GM19397 (cell line): Measurements from ENCODE around the gene ZDHHC18.

Experiments
- ATAC-seq: cut with Tn5 transposase; IDR thresholded peaks from one replicate; pipeline ENCODE4 v1.9.1; 2021; ENCODE audit warnings: mild to moderate bottlenecking, moderate library complexity; ENCODE audit not compliant: unreplicated experiment

ZDHHC18 gene

GRCh38 chr1:26826261-26827105 is at the start of gene ZDHHC18:
Gene ZDHHC18, plus strand, starts transcription at chr1:26826688. Its CDS starts 117 bp downstream, at chr1:26826805.
- peak; percentile 75 for ATAC-seq

DNA sequence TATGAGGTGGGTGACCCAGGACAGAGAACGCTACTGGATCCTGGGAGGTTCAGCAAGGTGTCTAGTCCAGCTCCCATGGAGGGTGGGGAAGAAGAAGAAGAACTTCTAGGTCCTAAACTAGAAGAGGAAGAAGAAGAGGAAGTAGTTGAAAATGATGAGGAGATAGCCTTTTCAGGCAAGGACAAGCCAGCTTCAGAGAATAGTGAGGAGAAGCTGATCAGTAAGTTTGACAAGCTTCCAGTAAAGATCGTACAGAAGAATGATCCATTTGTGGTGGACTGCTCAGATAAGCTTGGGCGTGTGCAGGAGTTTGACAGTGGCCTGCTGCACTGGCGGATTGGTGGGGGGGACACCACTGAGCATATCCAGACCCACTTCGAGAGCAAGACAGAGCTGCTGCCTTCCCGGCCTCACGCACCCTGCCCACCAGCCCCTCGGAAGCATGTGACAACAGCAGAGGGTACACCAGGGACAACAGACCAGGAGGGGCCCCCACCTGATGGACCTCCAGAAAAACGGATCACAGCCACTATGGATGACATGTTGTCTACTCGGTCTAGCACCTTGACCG is 47.3 kb upstream of the ZDHHC18 start:
- no peak for ATAC-seq

DNA sequence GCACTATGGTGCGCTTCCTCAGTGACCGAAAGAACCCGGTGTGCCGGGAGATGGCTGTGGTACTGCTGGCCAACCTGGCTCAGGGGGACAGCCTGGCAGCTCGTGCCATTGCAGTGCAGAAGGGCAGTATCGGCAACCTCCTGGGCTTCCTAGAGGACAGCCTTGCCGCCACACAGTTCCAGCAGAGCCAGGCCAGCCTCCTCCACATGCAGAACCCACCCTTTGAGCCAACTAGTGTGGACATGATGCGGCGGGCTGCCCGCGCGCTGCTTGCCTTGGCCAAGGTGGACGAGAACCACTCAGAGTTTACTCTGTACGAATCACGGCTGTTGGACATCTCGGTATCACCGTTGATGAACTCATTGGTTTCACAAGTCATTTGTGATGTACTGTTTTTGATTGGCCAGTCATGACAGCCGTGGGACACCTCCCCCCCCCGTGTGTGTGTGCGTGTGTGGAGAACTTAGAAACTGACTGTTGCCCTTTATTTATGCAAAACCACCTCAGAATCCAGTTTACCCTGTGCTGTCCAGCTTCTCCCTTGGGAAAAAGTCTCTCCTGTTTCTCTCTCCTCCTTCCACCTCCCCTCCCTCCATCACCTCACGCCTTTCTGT is 46.0 kb upstream of the ZDHHC18 start:
- ATAC-seq: no peak

DNA sequence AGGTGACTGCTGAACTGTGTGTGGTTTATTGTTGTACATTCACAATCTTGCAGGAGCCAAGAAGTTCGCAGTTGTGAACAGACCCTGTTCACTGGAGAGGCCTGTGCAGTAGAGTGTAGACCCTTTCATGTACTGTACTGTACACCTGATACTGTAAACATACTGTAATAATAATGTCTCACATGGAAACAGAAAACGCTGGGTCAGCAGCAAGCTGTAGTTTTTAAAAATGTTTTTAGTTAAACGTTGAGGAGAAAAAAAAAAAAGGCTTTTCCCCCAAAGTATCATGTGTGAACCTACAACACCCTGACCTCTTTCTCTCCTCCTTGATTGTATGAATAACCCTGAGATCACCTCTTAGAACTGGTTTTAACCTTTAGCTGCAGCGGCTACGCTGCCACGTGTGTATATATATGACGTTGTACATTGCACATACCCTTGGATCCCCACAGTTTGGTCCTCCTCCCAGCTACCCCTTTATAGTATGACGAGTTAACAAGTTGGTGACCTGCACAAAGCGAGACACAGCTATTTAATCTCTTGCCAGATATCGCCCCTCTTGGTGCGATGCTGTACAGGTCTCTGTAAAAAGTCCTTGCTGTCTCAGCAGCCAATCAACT is 45.2 kb upstream of the ZDHHC18 start:
- ATAC-seq: no peak

DNA sequence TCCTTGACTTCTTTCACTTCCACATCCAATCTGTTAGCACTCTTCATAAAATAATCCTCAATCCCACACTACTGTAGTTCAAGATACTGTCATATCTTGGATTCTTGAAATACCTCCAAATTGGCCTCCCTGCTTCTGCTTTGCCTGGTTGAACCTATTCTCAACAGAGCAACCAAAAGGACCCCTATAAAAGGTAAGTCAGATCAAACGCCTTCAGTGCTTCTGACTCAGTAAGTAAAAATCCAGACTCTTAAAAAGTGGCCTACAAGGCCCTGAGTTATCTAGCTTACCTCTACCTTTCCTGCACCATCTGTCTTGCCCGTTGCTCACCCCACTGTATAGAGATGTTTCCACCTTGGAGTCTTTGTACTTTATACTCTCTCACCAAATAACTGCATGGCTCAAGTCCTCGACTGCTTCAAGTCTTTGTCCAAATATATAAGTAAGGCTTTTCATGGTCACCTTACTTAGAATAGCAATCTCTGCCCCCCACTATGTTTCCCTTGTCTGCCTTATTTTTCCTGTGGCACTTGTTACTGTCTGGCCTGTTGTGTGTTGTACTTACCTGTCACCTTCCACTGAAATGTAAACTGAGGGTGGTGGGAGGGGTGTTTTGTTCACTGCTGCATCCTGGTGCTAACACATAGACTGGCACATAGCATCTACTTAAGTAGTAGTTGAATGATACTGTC is 43.8 kb upstream of the ZDHHC18 start:
- no peak for ATAC-seq

- ATAC-seq: no peak
These were observed 42.9 kb upstream of the ZDHHC18 start for GRCh38 chr1:26783646-26784022.

GRCh38 chr1:26784023-26784871 is 42.2 kb upstream of the ZDHHC18 start:
- no peak for ATAC-seq

GRCh38 chr1:26784886-26785285 is 41.6 kb upstream of the ZDHHC18 start:
- ATAC-seq: no peak

GRCh38 chr1:26785611-26786436 is 40.7 kb upstream of the ZDHHC18 start:
- no peak for ATAC-seq

GRCh38 chr1:26786437-26787380 is 39.8 kb upstream of the ZDHHC18 start:
- no peak for ATAC-seq

DNA sequence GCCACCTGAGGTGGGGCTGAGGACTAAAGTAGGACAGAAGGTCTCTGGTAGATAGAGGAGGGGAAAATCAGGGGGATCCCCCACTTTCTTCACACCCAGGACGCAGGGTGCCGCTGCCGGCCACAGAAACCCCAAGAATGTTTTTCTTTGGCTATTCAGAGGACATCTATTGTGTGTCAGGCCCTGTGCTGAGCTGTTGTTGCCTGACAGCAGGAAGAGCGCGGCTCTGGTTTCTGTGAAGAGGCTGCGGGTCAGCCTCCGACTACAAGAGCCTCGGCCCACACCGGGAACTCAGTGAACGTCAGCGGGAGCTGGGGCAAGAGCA is 39.1 kb upstream of the ZDHHC18 start:
- peak; percentile 30 for ATAC-seq

- peak; percentile 67 for ATAC-seq
These were observed 38.6 kb upstream of the ZDHHC18 start, which contains the start of gene PIGV for GRCh38 chr1:26787706-26788514. Gene PIGV, plus strand, starts transcription at chr1:26787950. Its CDS starts 2,866 bp downstream, at chr1:26790816.

DNA sequence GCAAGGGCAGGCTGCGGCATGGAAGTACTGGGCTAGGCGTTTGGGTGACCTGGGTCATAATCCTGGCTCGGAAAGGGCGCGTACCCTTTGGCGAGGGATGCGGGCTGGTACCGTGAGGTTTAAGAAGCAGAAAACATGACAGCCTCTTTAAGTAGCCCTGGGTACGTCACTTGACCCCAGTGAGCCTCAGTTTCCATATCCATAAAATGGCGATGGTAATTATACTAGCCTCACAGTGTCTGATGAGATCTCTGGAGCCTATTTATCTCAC is 38.0 kb upstream of the ZDHHC18 start:
- ATAC-seq: no peak

GRCh38 chr1:26788836-26789611 is 37.5 kb upstream of the ZDHHC18 start:
- no peak for ATAC-seq

DNA sequence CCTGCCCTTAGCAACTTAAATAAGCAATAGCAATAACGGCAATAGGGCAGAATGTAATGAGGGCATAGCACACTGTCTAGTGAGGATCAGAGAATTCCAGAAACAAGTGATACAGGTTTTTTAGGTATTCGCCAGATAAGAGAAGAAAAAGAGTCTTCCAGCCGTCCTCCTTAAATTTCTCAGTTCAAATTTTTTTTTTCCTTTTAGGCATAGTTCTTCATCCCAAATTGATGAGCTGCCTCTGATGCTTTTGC is 36.9 kb upstream of the ZDHHC18 start:
- ATAC-seq: no peak

GRCh38 chr1:26789931-26790330 is 36.6 kb upstream of the ZDHHC18 start:
- no peak for ATAC-seq

GRCh38 chr1:26790551-26790953 is 35.9 kb upstream of the ZDHHC18 start:
- no peak for ATAC-seq
